HG02610 (cell line): Measurements from ENCODE around the gene BCAS2.
"Not testable (repeated sequence)": the region's sequence is repeated elsewhere in the genome, so short reads cannot be mapped to it uniquely, and the experiment has no call there.

Source experiments
- ATAC-seq: cut with Tn5 transposase; IDR thresholded peaks from one replicate; pipeline ENCODE4 v1.9.1; 2021; ENCODE audit warnings: mild to moderate bottlenecking, moderate library complexity; ENCODE audit not compliant: unreplicated experiment

Gene BCAS2

GRCh38 chr1:114581335-114582287 is at the start of gene BCAS2:
Gene BCAS2, minus strand, starts transcription at chr1:114581615. Its CDS starts 24 bp downstream, at chr1:114581591.
- peak; percentile 100 for ATAC-seq

DNA sequence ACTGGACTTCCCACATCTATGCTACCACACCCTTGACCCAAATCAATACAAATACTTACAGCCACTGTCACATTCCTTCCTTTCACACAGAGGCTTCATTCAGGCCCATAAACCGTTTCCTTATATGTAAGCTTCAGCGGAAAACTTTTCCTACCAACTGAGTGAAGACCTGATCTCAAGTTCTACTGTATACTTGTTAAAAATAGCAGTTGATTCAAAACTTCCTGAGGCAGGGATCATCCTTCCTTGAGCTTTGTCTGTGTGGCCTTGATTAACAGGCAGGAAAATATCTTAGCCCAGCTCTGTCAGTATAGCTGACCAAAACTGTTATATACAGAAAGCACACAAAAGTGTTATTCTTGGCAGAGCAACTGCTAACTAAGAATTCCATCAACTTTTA is 45.7 kb upstream of the BCAS2 start:
- no peak for ATAC-seq

- ATAC-seq = no peak
Observed at GRCh38 chr1:114623364-114623763, 41.9 kb upstream of the BCAS2 start.

DNA sequence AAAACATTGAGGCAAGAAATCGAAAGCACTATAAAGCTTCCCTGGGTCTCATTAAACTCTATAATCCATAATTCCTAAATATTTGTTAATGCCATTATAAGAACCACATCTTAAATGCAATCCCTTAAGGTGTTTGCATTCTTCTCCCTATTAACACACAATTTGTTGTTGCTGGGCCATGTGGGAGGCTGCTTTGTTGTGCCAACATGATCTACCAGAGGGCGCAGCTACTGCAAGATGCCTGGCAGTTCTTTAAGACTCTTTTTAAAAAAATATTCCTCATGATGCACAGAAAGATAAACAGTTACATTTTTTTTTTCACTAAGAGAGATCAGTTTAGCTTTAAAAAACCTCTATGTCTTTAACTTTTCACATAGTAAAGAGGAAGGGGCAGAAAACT is 39.0 kb upstream of the BCAS2 start:
- no peak for ATAC-seq

DNA sequence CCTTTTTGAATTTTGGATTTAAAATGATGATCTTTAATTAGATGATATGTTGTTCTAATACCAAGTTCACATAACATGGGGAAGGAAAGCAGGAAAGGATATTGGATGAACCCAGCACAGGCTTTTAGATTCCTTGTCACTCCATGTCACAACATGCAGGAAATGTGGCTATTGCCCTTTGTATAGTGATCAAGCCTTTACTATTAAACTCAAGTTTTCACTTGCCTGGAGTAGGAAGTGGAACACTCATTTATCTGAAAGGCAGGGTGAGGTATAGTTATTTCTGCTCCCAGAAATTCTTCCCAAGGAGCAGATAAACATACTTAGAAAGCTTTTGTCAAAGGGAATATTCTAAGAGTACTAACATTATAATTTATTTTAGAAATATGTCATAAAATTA is 37.2 kb upstream of the BCAS2 start:
- ATAC-seq = no peak

GRCh38 chr1:114610546-114611245 is 29.3 kb upstream of the BCAS2 start:
- ATAC-seq = no peak

- no peak for ATAC-seq
Observed at GRCh38 chr1:114609826-114610225, 28.4 kb upstream of the BCAS2 start.

DNA sequence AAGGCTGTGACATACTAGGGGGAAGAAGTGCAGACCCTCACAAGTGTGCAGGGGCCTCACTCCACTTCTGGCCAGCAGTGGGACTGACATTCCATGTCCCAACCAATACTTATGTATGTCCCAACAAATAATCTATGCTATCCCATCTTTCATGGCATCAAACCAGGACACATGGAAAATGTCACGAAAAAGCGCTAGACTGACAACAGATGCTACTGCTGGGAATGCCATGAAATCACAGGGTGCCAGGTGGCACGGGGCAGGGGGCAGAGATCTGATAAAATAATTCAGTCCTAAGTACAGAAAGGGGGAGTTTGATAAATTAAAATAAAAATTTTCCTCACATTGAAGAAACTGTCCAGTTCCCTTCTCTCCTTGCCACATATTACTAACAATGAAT is 27.6 kb upstream of the BCAS2 start:
- ATAC-seq = no peak

DNA sequence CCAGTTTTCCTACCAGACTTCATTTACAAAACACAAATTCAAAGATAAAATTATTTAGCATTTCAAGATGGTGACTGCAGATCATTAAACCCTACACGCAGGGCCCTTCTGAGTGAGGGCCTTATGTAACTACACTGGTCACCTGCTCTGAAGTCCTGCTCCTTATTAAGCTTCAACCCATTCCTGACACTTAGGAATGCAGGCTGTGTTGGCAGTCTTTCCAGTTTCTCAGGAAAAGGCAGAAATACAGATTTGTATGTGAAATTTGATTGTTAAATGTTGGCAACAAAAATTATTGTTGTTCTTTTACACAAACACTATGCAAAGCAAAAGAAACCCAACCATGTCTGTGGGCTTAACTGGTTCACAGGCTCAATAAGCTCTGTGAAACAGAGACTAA is 25.8 kb upstream of the BCAS2 start:
- ATAC-seq = no peak

DNA sequence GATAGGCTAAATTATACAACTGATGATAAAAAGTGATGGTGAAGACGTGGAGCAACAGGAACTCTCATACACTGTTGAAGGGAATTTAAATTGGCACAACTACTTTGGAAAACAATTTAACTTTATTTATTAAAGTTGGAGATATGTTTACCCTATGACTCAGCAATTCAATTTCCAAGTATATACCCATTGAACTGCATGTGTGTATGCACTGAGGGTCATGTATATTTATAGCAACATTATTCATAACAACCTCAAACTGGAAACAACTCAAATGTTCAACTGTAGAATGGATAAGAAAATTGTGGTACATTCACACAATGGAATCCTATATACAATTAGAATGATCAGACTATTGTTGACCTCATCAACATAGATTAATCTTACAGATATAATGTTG is 16.5 kb upstream of the BCAS2 start:
- ATAC-seq = no peak

- no peak for ATAC-seq
Observed at GRCh38 chr1:114595602-114596001, 14.2 kb upstream of the BCAS2 start.

- ATAC-seq = no peak
Observed at GRCh38 chr1:114594046-114594445, 12.6 kb upstream of the BCAS2 start.

DNA sequence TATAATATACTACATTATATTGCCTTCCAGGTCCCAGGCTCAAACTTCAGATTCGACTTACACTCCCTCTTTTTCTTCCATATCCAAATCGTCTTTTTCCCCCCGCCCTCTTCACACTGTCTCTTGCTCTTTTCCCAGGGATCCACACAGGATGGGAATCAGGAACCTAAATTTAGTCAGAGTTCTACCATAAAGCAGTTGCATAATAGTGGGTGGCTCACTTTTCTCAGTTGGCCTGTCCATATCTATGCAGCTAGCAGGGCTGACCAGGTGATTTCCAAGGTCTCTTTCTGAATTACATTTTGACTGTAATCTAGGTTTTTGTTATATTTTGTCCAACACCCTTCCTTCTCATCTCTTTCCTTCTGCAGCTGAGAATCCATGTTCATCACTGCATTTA is 7.7 kb upstream of the BCAS2 start:
- ATAC-seq = no peak

GRCh38 chr1:114588196-114588689 is 6.8 kb upstream of the BCAS2 start:
- no peak for ATAC-seq

DNA sequence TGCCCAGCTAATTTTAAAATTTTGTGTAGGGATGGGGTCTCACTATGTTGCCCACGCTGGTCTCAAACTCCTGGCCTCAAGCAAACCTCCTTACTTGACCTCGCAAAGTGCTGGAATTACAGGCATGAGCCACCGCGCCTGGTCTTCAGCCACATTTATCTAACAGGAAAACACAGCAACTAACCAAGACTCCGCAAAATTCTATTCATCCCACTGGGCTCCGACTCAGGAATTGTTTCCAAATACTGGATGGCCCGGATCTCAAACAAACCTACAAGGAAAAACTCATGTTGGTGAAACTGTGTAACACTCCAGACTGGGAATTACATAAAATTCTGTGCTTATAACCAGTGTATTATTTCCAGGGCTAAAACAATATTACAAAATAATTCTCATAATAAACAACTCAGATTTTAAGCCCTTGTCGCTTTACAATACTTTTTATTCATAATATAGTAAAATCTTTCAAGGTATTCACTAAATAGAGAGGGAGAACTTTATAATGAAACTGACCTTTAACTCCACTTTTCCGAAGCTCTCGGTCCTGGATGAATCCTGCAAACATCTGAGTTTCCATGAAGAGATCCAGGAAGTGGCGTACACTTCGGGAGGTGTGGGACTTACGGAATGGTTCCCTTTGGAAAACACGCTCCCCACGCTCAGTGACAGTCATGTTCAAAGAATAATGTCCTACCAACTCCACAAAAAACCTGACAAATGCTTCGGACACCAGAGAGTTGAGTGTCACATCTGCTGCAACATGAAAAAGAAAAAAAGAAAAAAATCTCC is 6.0 kb upstream of the BCAS2 start:
- no peak for ATAC-seq

DNA sequence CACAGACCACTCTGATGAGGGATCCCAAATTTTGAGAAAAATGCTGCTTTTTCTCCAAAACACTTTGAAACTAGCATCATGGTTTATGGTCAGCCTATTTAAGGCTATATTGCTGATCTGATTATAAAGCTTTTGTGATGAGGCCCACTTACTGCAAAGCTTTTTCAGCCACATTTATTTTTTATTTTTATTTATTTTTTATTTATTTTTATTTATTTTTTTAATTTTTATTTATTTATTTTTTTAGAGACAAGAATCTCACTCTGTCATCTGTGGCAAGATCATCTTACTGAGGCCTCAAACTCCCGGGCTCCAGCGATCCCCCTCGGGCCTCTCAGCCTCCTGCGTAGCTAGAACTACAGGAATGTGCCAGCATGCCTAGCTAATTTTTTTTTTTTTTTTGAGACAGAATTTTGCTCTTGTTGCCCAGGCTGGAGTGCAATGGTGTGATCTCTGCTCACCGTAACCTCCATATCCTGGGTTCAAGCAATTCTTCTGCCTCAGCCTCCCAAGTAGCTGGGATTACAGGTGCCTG is 5.2 kb upstream of the BCAS2 start:
- no peak for ATAC-seq

- ATAC-seq = no peak
Observed at GRCh38 chr1:114585231-114585630, 3.8 kb upstream of the BCAS2 start.

DNA sequence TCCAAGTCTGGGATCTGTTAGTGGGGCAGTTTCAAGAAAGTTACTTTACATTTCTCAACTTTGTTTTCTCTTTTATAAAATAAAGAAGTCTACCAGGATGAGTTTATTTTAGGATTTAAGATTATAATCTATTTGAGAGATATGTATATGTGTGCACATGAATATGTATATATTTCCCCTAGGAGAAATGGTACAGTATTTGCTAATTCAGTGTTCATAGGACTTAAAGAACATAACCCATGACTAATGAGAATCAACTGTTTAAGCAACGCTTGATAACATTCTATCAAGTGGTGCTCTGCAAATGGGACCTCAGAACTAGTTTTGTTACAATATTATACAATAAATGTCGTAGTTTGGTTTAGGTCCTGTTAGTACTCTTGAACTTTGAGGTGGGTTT is 7.0 kb downstream of the BCAS2 start:
- ATAC-seq = no peak

DNA sequence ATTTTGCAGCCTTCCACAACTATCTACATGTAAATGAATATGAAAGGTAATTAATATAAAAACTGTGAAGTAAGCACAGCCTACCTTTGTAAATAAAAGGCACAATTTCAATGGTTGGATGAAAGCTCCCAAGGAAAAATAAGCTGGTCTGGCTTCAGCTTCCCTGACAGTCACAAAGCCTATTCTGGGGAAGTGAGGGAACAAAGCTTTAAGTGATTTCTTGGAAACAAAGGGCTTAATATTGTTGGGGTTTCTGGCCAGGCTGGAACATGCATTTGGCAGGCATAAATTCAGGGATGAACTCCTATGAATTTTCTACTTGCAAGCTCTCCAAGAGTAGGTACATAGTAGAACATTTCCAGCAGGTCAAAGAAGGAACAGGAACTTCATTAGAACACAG is 17.3 kb downstream of the BCAS2 start:
- no peak for ATAC-seq

DNA sequence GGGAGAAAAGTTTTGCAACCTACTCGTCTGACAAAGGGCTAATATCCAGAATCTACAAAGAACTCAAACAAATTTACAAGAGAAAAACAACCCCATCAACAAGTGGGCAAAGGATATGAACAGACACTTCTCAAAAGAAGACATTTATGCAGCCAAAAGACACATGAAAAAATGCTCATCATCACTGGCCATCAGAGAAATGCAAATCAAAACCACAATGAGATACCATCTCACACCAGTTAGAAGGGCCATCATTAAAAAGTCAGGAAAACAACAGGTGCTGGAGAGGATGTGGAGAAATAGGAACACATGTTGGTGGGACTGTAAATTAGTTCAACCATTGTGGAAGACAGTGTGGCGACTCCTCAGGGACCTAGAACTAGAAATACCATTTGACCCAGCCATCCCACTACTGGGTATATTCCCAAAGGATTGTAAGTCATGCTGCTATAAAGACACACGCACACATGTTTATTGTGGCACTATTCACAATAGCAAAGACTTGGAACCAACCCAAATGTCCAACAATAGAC is 18.4 kb downstream of the BCAS2 start:
- ATAC-seq = not testable (repeated sequence)

DNA sequence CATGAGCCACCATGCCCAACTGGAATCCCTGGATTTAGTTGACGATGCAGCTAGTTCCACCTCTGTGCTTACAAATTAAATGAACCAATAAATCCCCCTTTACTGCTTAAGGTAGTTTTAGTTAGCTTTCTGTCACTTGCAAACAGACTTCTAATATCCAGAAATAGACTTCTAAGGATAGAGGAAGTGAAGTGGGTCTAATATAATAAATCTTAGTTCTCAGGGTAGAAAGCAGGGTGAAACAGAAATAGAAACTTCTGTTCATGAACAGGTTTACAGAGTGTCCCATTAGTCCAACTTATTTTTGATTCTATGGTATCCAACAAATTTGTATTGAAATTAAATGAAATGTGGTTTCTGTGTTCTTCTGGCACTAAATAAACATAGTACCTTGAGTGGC is 20.1 kb downstream of the BCAS2 start:
- ATAC-seq = no peak
